Peyer's patch (tissue), 4 donors: ENCODE data around the gene UTP11.

ENCODE experiments used
- POLR2A ChIP-seq, 2 donors: fragments of 450-650 bp; IDR thresholded peaks; one replicate each; pipeline ENCODE4 v1.5.1; 2017; ENCODE audit warnings: antibody characterized with exemption in 2 of 2, mild to moderate bottlenecking in 2 of 2, moderate library complexity in 2 of 2
- TF ChIP-seq, protein P1 (sequence below), 6 experiments: fragments of 450-650 bp in 4 of 6; fragments of 200-600 bp in 2 of 6; sonication (generic) in 1 of 6; IDR thresholded peaks; one replicate each; pipeline ENCODE4 v1.5.1; 2017 to 2019; ENCODE audit warnings: antibody characterized with exemption in 6 of 6, mild to moderate bottlenecking in 3 of 6, moderate library complexity in 1 of 6

DNA sequence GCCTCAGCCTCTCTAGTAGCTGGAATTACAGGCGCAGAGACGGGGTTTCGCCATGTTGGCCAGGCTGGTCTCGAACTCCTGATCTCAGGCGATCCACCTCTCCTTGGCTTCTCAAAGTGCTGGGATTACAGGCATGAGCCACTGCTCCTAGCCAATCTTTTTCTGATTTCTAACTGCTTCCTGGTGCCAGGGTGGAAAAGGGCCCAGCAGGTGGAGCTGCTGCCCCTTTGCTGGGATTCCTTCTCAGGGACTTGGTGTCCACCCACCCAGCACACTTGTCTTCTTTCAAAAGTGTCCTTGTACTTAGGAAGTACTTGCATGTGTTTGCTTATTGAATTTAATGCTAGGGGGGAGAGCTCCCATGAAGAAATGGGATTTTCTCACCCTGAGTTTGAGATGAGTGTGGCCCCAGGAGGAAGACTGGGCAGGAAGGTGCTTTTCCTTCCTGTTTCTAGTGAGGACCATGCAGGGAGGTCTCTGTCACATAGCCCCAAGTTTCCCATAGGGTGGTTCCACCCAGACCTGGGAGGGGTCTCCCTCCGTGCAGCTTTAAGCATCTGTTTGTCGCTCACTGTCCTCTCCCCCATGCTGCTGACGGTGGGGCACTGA is 14.2 kb downstream of the UTP11 start:
- TF ChIP-seq, protein P1, sequence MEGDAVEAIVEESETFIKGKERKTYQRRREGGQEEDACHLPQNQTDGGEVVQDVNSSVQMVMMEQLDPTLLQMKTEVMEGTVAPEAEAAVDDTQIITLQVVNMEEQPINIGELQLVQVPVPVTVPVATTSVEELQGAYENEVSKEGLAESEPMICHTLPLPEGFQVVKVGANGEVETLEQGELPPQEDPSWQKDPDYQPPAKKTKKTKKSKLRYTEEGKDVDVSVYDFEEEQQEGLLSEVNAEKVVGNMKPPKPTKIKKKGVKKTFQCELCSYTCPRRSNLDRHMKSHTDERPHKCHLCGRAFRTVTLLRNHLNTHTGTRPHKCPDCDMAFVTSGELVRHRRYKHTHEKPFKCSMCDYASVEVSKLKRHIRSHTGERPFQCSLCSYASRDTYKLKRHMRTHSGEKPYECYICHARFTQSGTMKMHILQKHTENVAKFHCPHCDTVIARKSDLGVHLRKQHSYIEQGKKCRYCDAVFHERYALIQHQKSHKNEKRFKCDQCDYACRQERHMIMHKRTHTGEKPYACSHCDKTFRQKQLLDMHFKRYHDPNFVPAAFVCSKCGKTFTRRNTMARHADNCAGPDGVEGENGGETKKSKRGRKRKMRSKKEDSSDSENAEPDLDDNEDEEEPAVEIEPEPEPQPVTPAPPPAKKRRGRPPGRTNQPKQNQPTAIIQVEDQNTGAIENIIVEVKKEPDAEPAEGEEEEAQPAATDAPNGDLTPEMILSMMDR (IDR thresholded peaks at IDR 0.05): peak in 5 of 6 experiments; percentile 26 to 54 (median 39)
- TF ChIP-seq POLR2A (IDR thresholded peaks at IDR 0.05): no peak
